Activated T-cell treated with anti-CD3 and anti-CD28 coated beads for 24 hours (primary cell): ENCODE data around the gene NADSYN1.

Experiments used
- DNase-seq: peaks from one replicate; pipeline ENCODE4 v3.0.0-alpha.2; 2020; ENCODE audit warnings: low read depth

The NADSYN1 gene

DNA sequence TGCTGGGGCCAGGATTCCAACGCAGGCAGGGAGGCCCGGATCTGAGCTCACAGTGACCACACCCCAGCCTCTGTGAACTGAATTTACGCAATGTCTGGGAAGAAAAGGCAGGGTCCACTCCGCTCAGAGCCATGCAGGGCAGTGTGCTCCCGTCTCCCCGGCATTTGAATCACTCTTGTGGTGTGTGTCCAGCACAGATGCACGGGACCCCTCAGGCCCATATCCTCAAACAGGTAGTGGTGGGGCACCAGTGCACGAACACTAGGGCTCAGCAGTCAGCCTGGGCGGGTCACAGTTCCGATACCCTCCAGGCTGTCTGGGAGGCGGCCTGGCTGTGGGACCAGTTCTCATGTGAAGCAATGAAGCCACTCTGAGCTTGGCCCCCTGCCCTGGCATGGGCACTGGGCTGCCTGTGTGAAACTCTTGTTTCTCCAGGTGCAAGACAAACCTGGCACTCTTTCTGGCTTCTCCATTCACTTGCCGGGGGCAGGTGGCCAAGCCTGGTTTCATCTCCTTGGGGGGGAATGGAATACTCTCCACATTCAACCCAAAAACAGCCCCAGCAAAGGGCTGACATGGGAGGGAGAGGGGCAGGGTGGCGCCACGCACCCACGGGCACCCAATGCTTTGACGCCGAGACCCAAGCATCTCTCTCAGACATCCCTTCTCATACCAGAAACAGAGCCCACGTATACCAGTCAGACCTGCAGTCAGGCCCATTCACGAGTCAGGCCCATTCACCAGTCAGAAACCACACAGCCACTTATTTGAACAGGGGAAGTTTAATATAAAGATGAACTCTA lies 19.2 kb upstream of the NADSYN1 start:
- no peak for DNase-seq

DNA sequence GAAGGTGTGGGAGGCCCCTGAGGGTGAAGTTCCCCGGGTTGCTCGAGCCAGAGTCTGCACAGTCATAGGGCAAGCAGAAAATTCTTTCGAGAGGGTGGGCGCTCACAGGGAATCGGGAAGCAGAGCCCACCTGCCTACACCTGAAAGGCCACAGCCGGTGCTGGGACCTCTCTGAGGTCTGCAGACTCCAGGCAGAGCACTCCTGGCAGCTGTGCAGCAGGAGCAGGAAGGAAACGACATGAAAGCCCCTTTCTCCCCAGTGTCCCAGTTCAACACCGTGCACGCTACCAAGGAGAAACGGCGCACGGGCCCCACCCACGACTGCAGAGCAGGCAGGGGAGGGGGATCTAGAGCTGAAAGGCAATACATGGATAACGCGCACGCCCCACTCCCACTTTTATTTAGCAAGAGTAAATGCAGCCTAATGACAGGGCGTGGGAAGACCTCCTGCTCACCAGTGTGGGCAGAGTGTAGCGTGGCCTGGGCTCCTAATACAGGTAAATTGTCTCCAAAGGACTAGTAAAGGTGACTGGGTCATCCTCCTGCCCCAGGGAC lies 18.4 kb upstream of the NADSYN1 start:
- DNase-seq = no peak

DNA sequence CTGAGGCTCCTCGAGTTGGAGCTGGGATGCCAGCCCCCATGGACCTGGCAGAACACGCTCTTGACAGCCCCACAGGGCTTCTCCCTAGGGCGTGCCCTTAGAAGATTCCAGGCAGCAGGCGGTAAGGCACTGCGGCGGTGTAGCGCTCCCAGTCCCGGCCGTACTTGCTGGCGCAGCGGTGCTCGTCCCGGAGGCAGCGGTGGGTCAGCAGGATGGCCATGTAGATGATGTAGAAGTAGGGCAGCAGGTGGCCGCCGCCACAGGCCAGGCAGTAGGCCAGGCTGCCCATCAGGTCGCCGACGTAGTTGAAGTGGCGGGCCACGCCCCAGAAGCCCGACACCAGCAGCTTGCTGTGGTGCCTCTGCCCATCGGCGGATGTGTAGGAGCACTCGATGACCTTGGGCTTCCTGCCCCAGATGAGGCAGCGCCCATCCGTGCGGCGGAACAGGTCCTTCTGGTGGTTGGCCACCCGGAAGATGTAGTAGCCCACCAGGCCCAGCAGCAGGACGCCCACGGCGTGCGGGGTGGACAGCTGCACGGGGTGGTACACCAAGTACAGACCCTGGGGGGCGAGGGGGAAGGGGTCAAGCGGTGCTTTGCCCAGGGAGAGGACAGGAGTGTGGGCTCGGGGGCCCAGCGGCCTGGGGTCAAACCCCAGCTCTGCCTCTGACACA lies 17.6 kb upstream of the NADSYN1 start:
- DNase-seq = no peak

DNA sequence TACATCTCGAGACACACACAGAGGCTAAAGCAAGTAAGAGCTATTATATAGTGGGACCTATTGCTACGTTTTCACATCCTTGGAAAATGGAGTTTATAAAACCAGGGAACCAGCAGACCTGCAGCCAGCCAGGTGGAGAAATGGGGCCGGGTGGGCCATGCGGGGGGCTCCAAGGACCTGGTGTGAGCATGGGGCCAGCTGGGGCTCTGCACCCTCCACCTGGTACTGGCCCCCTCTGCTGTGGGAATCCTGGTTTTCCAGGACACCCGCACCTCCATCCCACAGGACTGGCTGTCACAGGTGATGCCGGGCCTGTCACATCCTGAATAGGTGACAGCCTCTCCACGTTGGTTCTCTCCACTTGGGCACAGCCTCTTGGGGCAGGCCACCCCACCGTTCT lies 16.1 kb upstream of the NADSYN1 start:
- no peak for DNase-seq

DNA sequence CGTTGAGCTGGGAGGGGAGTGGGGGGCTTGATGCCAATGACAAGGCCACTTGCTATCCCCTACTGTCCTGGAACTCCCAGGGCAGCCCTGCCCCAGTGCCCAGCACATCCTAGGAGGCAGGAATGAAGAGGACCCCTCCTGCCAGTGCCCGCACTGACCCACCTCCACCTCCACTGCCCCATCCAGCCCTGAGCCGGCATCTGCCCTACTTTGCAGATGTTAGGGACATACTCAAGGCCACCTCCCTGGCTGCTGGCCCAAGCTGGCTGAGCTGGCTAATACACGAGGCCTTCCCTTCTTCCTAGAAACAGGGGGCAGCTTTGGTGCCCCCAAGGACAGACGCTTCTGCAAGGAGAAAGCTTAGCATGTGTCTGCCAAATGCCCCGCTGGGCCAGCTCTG lies 15.6 kb upstream of the NADSYN1 start:
- DNase-seq = no peak

DNA sequence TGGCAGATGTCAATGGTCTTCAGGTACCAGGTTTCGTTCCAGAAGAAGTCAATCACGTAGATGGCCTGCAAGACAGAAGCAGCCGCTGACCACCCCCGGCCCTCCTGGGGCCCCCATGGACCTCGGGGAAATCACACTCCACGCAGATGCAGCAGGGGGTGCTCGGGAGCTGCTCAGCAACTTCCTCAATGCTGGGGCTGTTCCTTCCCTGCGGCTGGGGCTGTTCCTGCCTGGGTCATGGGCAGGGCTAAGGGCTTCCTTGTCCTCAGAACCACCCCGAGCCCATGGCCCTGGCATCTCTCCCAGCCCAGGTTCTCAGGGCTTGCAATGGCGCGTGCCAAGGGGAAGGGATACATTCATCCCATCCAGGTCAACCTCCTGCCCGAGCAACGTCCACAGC lies 15.1 kb upstream of the NADSYN1 start:
- no peak for DNase-seq

DNA sequence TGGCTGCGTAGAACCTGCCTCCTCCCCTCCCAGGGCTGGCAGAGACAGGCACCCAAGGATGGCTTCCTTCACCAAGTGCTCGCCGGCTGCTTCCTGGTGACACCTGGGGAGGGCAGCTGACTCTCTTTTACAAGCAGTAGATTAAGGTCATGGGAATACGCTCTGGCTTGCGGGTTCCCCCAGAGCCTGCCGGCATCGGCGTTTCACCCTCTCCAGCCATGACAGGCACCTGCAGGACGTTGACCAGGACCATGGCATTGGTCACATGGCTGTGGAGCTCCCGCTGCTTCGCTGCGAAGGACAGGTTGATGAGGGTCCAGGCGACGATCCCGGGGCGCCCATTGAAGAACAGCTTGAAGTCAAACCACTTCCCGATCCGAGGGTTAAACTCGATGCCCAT lies 14.4 kb upstream of the NADSYN1 start:
- no peak for DNase-seq

DNA sequence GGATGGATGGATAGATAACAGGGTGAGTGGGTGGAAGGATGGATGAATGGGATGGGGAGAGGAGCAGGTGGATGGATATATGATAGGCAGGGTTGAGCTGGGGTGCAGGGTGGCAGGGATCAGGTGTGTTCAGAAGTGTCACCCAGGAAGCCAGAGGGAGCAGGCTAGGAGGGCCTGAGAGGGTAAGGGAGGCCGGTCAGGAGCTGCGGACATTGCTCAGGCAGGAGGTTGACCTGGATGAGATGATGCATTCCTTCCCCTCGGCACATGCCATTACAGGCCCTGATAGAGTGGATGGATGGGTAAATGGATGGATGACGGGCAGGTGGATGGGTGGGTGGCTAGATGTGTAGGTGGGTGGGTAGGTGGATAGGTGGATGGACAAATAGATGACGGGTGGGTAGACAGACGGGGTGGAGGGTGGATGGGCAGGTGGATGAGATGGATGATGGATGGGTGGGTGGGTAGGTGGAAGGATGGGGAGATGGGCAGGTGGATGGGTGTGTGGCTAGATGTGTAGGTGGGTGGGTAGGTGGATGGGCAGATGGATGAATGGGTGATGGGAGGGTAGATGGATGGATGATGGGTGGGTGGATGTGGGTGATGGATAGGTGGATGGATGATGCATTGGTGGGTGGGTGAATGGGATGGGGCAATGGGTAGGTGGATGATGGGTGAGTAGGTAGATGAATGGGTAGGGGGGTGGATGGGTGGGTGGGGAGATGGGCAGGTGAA lies 12.8 kb upstream of the NADSYN1 start:
- DNase-seq = no peak

DNA sequence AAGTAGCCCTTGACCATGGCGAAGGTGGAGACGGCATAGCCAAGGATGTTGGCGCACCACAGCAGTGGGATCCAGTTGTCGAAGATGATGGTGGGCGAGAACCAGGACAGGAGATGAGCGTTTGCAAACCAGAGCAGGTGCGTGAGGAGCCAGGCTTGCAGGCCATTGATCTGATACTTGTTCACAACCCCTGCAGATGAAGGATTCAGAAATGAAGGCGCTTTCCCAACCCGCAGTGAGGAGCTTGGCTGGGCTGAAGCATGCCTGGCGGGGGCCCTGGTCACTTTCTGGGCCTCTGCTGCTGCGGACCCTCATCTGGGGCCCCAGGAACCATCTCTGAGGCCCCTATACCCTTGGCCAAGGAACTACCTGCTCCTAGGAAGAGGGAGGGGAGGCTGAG lies 11.8 kb upstream of the NADSYN1 start:
- no peak for DNase-seq

DNA sequence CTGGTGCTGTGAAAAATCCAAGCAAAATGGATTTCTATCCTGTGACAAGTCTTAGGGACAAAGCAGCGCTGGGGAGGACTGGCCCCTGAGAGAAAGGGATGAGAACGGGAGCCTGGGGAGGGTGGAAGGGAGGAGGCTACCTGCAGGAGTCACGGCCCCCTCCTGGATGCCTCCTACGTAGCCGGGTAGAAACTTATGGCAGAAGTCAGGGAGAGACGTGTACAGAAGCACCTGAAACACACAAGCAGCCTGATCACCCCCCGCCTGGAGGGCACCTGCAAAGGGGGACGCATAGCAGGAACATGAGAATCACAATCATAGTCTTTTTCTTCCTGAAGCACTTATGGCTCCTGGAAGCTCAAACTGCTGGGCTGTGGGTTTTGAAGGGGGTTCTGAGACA lies 10.9 kb upstream of the NADSYN1 start:
- DNase-seq = no peak

DNA sequence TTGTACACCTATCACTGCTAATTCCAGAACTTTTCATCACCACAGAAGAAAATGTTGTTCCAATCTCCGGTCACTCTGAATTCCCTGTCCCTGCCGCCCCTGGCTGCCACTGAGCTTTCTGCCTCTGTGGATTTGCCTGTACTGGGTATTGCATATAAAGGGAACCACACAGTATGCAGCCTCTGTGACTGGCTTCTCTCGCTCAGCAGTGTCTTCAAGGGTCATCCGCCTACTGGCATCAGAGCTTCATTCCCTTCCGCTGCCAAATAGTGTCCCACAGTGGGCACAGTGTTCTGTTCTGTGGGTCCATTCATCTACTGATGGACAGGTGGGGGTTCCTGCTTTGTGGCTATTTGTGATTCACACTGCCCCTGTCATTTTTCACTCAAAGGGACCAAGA lies 10.1 kb upstream of the NADSYN1 start:
- no peak for DNase-seq

DNA sequence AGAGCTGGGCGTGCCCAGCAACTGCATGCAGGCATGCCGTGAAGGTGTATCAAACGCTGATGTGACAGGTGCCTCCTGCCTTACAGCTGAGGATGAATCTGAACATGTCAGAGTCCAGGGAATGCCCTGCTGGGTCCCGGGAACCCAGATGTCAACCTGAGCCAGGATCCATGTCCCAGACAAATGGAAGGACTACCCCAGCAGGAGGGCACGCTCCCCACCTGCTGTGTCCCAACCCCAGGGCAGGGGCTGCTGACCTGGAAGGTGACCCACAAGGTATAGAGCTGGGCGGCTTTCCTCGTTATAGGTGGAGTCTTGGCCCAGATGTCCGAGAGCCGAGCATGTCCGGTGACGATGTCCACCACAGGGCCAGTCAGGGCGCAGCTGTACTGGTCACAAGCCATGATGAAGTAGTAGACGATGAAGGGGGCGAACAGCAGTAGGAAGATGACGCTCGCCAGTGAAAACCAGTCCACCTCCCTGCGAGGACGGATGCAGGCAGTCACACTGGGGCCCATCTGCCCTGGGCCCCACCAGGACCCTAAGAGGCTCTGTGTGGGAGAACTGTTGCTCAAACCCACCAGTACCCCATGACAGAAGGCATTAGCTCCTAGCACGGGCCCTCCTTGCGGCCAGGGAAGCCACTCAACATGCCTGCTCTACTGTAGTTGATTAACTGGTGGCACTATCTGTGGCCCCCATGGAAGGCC lies 9.1 kb upstream of the NADSYN1 start:
- no peak for DNase-seq

DNA sequence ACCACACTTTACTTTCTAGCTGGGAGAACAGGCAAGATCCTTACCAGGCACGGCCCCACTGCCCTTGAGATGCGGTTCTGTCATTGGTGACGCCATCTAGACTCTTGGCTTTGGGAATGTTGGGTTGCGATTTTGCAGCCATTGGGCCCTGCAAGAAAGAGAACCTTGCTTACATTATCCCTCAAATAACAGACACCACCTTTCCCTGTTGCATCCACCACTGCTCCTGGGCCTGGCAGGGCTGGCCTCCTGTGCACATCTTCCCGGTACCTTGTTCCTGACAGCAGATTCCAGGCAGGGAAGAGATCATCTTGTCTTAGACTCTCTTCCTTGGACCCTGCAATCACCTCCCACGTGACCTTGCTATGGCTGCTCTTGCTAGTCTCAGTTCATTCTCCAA lies 8.2 kb upstream of the NADSYN1 start:
- DNase-seq = no peak

DNA sequence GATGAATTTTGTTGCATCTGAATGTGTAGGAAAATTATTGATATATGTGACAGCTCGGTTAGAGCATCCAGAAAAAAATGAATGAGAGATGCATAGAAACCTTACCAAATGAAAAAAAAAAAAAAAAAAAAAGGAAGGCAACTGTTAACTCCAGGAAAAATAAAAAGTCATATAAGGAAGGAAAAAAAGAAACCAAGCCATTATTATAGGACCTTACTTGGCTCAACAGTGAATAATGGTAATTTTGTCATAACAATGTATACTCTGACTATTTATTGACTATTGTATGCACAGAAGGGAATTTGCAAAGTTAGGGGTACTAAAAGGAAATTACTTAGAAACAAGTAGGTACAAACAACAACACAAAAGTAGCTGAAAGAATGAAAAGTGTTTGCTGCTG lies 6.9 kb upstream of the NADSYN1 start:
- DNase-seq = no peak

DNA sequence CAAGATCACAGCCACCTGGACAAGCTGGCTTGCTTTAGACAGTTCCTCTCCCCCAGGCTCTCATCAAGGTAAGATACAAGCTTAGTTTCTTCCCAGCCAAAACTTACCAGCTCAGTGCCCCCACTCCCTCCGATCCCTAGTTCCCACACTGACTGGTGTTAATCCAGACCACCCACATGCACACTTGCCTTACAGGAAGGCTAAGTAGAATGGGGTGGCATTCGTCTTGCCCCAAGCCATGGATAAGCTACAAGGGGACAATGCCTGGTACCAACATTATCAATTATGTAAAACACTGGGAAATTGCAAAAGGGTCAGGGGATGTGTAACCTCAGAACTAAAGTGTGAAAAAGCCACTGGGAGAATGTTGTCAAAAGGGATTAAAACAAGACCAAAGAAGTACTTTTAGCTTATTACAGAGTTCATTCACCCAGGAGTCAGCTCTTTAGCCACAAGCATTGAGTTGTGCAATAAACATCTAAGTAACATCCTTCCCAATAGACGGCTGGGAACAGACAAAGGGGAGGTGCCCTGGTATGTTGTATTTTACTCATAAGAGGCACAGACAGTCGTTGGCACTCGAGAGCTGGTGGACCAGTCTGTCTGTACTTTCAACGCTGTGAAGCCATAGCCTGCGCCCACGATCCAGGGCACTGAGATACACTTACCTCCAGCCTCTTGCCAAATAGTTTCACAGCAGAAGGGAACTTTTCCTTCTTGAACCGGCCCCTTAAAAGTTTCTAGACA lies 5.9 kb upstream of the NADSYN1 start:
- DNase-seq = no peak

DNA sequence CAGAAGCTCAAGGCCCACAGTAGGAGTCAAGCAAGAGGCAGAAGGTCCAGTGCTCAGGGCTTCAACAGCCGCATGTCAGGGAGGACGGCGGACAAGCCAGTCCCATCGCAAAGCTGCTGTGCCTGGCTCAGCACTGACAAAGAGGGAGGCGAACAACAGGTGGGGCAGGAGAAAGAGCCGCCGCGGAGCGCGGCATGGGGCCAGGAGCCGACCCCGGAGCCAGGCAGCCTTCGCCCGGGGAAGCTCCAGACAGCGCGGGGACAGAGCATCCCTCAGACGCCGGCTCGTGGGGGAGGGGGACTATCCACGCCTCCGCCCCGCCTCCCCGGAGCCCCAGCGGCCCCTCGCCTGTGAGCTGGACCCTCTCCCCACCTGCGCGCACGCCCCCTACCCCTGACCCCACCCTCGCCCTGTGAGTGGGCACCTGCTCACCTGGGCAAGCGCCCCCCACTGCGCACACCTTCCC lies 5.2 kb upstream of the NADSYN1 start:
- DNase-seq = peak; percentile 12

DNA sequence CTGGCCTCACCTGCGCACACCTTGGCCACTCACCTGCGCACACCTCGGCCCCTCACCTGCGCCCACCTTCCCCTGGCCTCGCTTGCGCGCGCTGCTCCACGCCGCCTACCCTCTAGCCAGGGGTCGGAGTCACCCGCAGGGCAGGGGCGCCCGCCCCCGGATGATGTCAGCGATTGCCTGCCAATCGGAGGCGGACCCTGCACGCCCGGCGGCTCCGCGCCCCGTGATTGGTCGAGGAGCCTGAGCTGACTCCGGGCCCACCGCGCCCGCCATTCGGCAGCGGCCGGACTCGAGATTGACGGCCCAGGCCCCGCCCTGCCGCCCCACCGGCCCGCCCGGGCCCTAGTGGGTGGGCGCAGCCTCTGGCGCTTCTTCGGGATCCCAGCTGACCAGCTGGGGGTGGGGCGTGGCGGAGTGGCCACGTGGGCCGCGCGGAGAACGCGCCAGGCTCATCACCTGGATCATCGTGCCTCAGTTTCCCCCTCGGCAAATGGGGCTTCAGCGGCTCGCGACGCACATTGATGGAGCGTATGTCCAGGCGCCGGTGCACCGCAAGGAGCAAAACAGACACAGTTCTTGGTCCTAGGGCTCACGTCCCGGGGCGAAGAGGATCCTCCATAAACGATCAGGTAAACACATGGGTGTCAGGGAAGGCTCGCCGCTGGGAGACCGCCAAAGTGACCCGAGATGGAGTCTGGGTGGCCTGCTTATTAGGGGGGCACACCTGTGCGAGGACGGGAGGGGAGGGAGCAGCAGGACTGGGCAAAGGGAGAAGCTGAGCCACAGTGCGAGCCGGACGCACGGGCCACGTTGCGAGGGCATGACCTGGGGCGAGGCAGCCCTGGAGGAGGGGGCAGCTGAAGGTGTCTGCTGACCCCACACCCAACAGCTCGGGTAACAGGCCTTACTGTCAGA lies 4.5 kb upstream of the NADSYN1 start, which contains the start of gene DHCR7:
Gene DHCR7, minus strand, starts transcription at position 137 of the 915 bp plus-strand sequence. CDS start 3,441 bp downstream, outside the sequence.
- peak; percentile 93 for DNase-seq

DNA sequence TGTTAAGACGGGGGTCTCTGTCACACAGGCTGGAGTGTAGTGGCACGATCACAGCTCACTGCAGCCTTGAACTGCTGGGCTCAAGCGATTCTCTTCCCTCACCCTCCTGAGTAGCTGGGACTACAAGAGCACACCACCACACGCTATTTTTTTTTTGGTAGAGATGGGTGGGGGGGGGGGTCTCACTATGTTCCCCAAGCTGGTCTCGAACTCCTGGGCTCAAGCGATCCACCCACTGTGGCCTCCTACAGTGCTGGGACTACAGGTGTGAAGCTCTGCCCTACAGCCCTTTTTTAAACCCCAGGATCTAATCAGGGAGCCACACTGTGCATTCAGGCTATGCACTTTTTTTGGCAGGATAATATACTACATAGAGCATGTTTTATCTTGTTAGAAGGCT lies 3.4 kb upstream of the NADSYN1 start:
- DNase-seq = no peak

DNA sequence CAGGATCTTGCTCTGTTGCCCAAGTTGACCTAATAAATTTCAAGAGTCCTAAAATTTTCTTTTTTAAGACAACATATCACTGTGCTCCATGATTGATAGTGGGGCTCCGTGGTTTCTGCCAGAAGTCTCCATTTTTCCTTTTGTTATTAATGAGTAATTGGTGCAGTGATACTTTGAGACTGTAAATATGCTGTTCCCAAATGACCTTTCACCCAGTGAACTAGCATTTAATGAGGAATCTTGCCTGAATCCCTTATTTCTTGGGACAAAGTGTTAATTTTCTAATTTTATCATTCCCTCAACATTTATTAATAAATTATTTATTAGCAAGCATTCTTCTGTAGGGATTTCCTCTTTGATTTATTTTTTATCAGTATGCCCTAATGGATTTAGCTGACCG lies 2.5 kb upstream of the NADSYN1 start:
- DNase-seq = no peak

DNA sequence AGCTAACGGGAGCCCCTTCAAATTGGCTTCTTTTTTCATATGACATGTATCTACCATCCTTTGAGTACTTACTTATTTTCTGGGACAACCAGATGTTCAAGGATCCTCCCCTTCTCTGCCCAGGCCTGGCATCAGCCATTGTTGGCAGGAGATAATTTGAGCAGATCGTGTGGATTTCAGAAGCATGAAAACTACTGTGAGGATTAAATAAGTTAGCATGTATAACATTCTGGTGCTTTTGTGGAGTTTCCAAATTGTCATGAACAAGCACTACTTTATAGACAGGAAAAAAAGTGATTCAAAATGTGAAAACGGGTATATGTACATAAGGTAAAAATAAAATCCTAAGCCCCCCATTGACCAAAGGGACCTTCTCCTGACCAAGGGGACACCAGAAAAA lies 2.1 kb upstream of the NADSYN1 start:
- no peak for DNase-seq
